Transverse colon (tissue), 3 donors: ENCODE measurements around the gene SELENOP.

Experiments
- EP300 ChIP-seq: sonication (generic); formaldehyde crosslinking; IDR thresholded peaks from one replicate; pipeline ENCODE4 v1.6.1; 2017; ENCODE audit warnings: antibody characterized with exemption, low read depth
- POLR2A ChIP-seq: fragments of 450-650 bp; IDR thresholded peaks from one replicate; pipeline ENCODE4 v1.6.1; 2016; ENCODE audit warnings: antibody characterized with exemption, mild to moderate bottlenecking, moderate library complexity
- TF ChIP-seq, protein P1 (sequence below), 5 experiments: fragments of 200-600 bp in 3 of 5; fragments of 450-650 bp in 2 of 5; sonication (generic) in 3 of 5; IDR thresholded peaks; 1 replicate in 2 of 5; 2 replicates in 3 of 5; pipeline ENCODE4 v1.5.1; 2016 to 2017; ENCODE audit warnings: antibody characterized with exemption in 5 of 5, inconsistent platforms in 3 of 5, mild to moderate bottlenecking in 2 of 5, moderate library complexity in 1 of 5

DNA sequence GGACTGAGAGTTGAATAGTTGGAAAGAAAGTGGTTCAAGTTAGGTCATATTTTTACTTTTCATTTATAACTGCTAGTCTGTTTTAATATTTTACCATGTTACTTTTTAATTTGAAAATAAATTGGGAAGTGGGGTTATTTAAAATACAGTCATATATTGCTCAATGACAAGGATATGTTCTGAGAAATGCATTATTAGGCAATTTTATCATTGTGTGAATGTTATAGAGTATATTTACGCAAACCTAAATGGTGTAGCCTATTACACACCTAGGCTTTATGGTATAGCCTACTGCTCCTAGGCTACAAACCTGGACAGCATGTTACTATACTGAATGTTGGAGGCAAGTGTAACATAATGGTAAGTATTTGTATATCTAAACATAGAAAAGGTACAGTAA is 49.9 kb downstream of the SELENOP start:
- TF ChIP-seq POLR2A: no peak
- TF ChIP-seq, protein P1, sequence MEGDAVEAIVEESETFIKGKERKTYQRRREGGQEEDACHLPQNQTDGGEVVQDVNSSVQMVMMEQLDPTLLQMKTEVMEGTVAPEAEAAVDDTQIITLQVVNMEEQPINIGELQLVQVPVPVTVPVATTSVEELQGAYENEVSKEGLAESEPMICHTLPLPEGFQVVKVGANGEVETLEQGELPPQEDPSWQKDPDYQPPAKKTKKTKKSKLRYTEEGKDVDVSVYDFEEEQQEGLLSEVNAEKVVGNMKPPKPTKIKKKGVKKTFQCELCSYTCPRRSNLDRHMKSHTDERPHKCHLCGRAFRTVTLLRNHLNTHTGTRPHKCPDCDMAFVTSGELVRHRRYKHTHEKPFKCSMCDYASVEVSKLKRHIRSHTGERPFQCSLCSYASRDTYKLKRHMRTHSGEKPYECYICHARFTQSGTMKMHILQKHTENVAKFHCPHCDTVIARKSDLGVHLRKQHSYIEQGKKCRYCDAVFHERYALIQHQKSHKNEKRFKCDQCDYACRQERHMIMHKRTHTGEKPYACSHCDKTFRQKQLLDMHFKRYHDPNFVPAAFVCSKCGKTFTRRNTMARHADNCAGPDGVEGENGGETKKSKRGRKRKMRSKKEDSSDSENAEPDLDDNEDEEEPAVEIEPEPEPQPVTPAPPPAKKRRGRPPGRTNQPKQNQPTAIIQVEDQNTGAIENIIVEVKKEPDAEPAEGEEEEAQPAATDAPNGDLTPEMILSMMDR (IDR thresholded peaks at IDR 0.05): no peak
- TF ChIP-seq EP300: no peak
